HCT116 (cell line): Measurements from ENCODE around the gene RNF112. TPM values are rescaled to one million over a fixed set of nuclear protein-coding genes. Genes with fewer than 3 reads are reported as not detected.

Experiments
- ATAC-seq: fragments of 200-7000 bp; cut with Tn5 transposase; 2 replicates; pipeline ENCODE4 v1.9.1; 2020; ENCODE audit warnings: mild to moderate bottlenecking, moderate library complexity
- BruUV-seq: library from RNA; stranded (reverse); fragments of 400-500 nt; replicated peaks from 2 replicates; lab custom pipeline; 2021; lab: Mats Ljungman, UMichigan
- CTCF ChIA-PET: fragments of 300-600 bp; sonication (Branson Sonifier 250); formaldehyde crosslinking; loops from one replicate; lab custom pipeline; 2021; ENCODE audit warnings: antibody characterized with exemption; lab: Charles Lee
- POLR2A ChIA-PET: fragments of 300-600, 350-600 bp; sonication (Branson Sonifier 250); formaldehyde crosslinking; loops from one replicate; lab custom pipeline; 2021; ENCODE audit warnings: antibody characterized with exemption; lab: Charles Lee
- RAD21 ChIA-PET, 2 experiments: fragments of 300-600 bp; sonication (Branson Sonifier 250); formaldehyde crosslinking; loops; one replicate each; lab custom pipeline; 2023; ENCODE audit warnings: low total read pairs in 2 of 2; ENCODE audit not compliant: uncharacterized antibody in 2 of 2, unreplicated experiment in 2 of 2, low non-redundant PET in 1 of 2; lab: Charles Lee
- DNase-seq: peaks from one replicate; pipeline ENCODE4 v3.0.0-alpha.2; 2010; ENCODE audit warnings: low read depth, low spot score
- H2AFZ ChIP-seq: fragments of 200-600 bp; shearing (Covaris generic), sonication (generic); 2 replicates; pipeline ENCODE4 v1.6.1; 2017; ENCODE audit warnings: low read depth, mixed run types, mixed read lengths, antibody characterized with exemption, low read length; ENCODE audit not compliant: poor library complexity, severe bottlenecking
- H3K27ac ChIP-seq: 2 replicates; pipeline ENCODE4 v1.5.1; 2012; ENCODE audit warnings: low read depth, low read length
- H3K27me3 ChIP-seq: fragments of 200-600 bp; sonication (generic); 2 replicates; pipeline ENCODE4 v1.6.1; 2016; ENCODE audit warnings: mixed run types, low read length, mixed read lengths; ENCODE audit not compliant: insufficient read depth
- H3K36me3 ChIP-seq, 2 experiments: fragments of 200-500 bp in 1 of 2; fragments of 200-600 bp in 1 of 2; sonication (Bioruptor generic) in 1 of 2; sonication (generic) in 1 of 2; 2 replicates each; pipeline versions ENCODE4 v1.5.1 to v1.6.1; 2014 to 2016; ENCODE audit warnings: low read length in 2 of 2, inconsistent platforms in 1 of 2, mixed read lengths in 1 of 2, mixed run types in 1 of 2; ENCODE audit not compliant: insufficient read depth in 2 of 2, control insufficient read depth in 1 of 2
- H3K4me1 ChIP-seq, 2 experiments: fragments of 200-600 bp in 1 of 2; sonication (generic) in 1 of 2; 2 replicates each; pipeline versions ENCODE4 v1.5.1 to v1.6.1; 2012 to 2017; ENCODE audit warnings: low read length in 2 of 2, inconsistent platforms in 1 of 2, mild to moderate bottlenecking in 1 of 2, mixed read lengths in 1 of 2, mixed run types in 1 of 2, moderate library complexity in 1 of 2; ENCODE audit not compliant: insufficient read depth in 2 of 2, control insufficient read depth in 1 of 2
- H3K4me2 ChIP-seq: fragments of 200-600 bp; sonication (generic); 2 replicates; pipeline ENCODE4 v1.6.1; 2017; ENCODE audit warnings: mixed run types, low read length, mixed read lengths
- H3K4me3 ChIP-seq, 2 experiments: fragments of 200-600 bp in 1 of 2; sonication (generic) in 1 of 2; replicated peaks in 1 of 2; 2 replicates each; pipeline ENCODE4 v1.5.1; 2011 to 2016; ENCODE audit warnings: low read length in 2 of 2, control low read depth in 1 of 2, low read depth in 1 of 2, mild to moderate bottlenecking in 1 of 2, mixed read lengths in 1 of 2, mixed run types in 1 of 2
- H3K79me2 ChIP-seq: fragments of 200-600 bp; sonication (generic); 2 replicates; pipeline ENCODE4 v1.6.1; 2017; ENCODE audit warnings: mild to moderate bottlenecking, mixed run types, low read length, moderate library complexity, mixed read lengths; ENCODE audit not compliant: insufficient read depth
- H3K9ac ChIP-seq: fragments of 200-600 bp; sonication (generic); 2 replicates; pipeline ENCODE4 v1.6.1; 2016; ENCODE audit warnings: low read length, mixed read lengths
- H3K9me2 ChIP-seq: fragments of 200-600 bp; sonication (generic), shearing (Covaris generic); 2 replicates; pipeline ENCODE4 v1.6.1; 2017; ENCODE audit warnings: mixed run types, mild to moderate bottlenecking, moderate library complexity; ENCODE audit not compliant: insufficient read depth
- H3K9me3 ChIP-seq, 2 experiments: fragments of 200-500 bp in 1 of 2; fragments of 200-600 bp in 1 of 2; sonication (Bioruptor generic) in 1 of 2; sonication (generic) in 1 of 2; 2 replicates each; pipeline ENCODE4 v1.6.1; 2014 to 2017; ENCODE audit warnings: low read length in 2 of 2, mixed read lengths in 2 of 2, inconsistent platforms in 1 of 2, low read depth in 1 of 2, mild to moderate bottlenecking in 1 of 2, mixed run types in 1 of 2, moderate library complexity in 1 of 2; ENCODE audit not compliant: control insufficient read depth in 1 of 2, insufficient read depth in 1 of 2
- H4K20me1 ChIP-seq: fragments of 200-600 bp; sonication (generic), shearing (Covaris generic); 2 replicates; pipeline ENCODE4 v1.6.1; 2017; ENCODE audit warnings: mixed run types, mild to moderate bottlenecking, moderate library complexity; ENCODE audit not compliant: insufficient read depth
- ATF3 ChIP-seq: IDR thresholded peaks from 2 replicates; pipeline ENCODE4 v1.6.1; 2012
- CBX3 ChIP-seq: IDR thresholded peaks from 2 replicates; pipeline ENCODE4 v1.6.1; 2012; ENCODE audit warnings: low read depth
- CEBPB ChIP-seq: IDR thresholded peaks from 2 replicates; pipeline ENCODE4 v1.6.1; 2012; ENCODE audit warnings: low read depth
- EGR1 ChIP-seq: IDR thresholded peaks from 2 replicates; pipeline ENCODE4 v1.6.1; 2012; ENCODE audit warnings: low read depth
- EZH2 ChIP-seq: fragments of 200-600 bp; sonication (generic); IDR thresholded peaks from 2 replicates; pipeline ENCODE4 v1.6.1; 2017; ENCODE audit warnings: antibody characterized with exemption, mixed run types
- EZH2phosphoT487 ChIP-seq: fragments of 200-600 bp; IDR thresholded peaks from 2 replicates; pipeline ENCODE4 v1.6.1; 2018; ENCODE audit warnings: antibody characterized with exemption, borderline replicate concordance
- FOSL1 ChIP-seq: IDR thresholded peaks from 2 replicates; pipeline ENCODE4 v1.6.1; 2012; ENCODE audit warnings: low read depth
- MAX ChIP-seq: IDR thresholded peaks from 2 replicates; pipeline ENCODE4 v1.6.1; 2012
- POLR2A ChIP-seq: IDR thresholded peaks from 2 replicates; pipeline ENCODE4 v1.7.0; 2011; ENCODE audit warnings: borderline replicate concordance; ENCODE audit not compliant: insufficient read depth, insufficient read length; ENCODE audit errors: extremely low read depth
- POLR2AphosphoS5 ChIP-seq: IDR thresholded peaks from 2 replicates; pipeline ENCODE4 v1.6.1; 2011; ENCODE audit warnings: mild to moderate bottlenecking, low read depth, low read length, moderate library complexity
- RAD21 ChIP-seq: IDR thresholded peaks from 2 replicates; pipeline ENCODE4 v1.6.1; 2012; ENCODE audit warnings: low read depth, mild to moderate bottlenecking
- SIN3A ChIP-seq: IDR thresholded peaks from 2 replicates; pipeline ENCODE4 v1.6.1; 2012; ENCODE audit warnings: low read depth
- SP1 ChIP-seq: IDR thresholded peaks from 2 replicates; pipeline ENCODE4 v1.6.1; 2012; ENCODE audit warnings: low read depth
- TCF7L2 ChIP-seq: IDR thresholded peaks from 2 replicates; pipeline ENCODE4 v1.7.0; 2011; ENCODE audit warnings: borderline replicate concordance, inconsistent platforms; ENCODE audit not compliant: insufficient read depth, insufficient read length; ENCODE audit errors: extremely low read depth
- ZBTB33 ChIP-seq: IDR thresholded peaks from 2 replicates; pipeline ENCODE4 v1.6.1; 2011; ENCODE audit warnings: mild to moderate bottlenecking, low read length, moderate library complexity; ENCODE audit not compliant: insufficient replicate concordance; ENCODE audit errors: extremely low read depth
- ZNF274 ChIP-seq: fragments of 200-500 bp; sonication (Bioruptor generic); IDR thresholded peaks from 2 replicates; pipeline ENCODE4 v1.6.1; 2014; ENCODE audit warnings: mild to moderate bottlenecking, low read depth, low read length, inconsistent platforms
- intact Hi-C: fragments of 100-400 bp; cut with micrococcal nuclease; formaldehyde crosslinking; loops from 2 replicates; pipeline ENCODE4 v1.10.0; 2022
- total RNA-seq: library from RNA; stranded (reverse); gene quantifications from one replicate; pipeline ENCODE4 v1.2.1, GENCODE V29; 2021; ENCODE audit not compliant: unreplicated experiment
- TF ChIP-seq, protein P1 (sequence below): IDR thresholded peaks from 2 replicates; pipeline ENCODE4 v1.6.1; 2012; ENCODE audit warnings: low read depth
- TF ChIP-seq, protein P2 (sequence below), 3 experiments: fragments of 200-600 bp in 1 of 3; sonication (generic) in 1 of 3; IDR thresholded peaks in 2 of 3; conservative IDR thresholded peaks in 1 of 3; 2 replicates each; pipeline ENCODE4 v1.5.1; 2012 to 2017; ENCODE audit warnings: low read depth in 2 of 3, low read length in 2 of 3, antibody characterized with exemption in 1 of 3, borderline replicate concordance in 1 of 3, control low read depth in 1 of 3, mild to moderate bottlenecking in 1 of 3, mixed read lengths in 1 of 3, mixed run types in 1 of 3, moderate library complexity in 1 of 3; ENCODE audit not compliant: insufficient read depth in 1 of 3

Gene RNF112
- total RNA-seq, 1 experiment from 2014 or later: 0.98 TPM

GRCh38 chr17:19371259-19372010 lies 39.6 kb upstream of the RNF112 start:
- no peak overlapping the region for H2AFZ ChIP-seq
- H3K27me3 ChIP-seq: no peaks in the 10 kb centered on the region
- ATAC-seq: no peak
- no peak for DNase-seq
- H3K4me3 ChIP-seq: no peak overlapping the region
- TF ChIP-seq ATF3: no peak
- TF ChIP-seq ZNF274: no peak
- no peak for TF ChIP-seq POLR2A
- no peak for TF ChIP-seq MAX
- TF ChIP-seq EZH2phosphoT487: no peak
- TF ChIP-seq RAD21: no peak
- TF ChIP-seq, protein P1, sequence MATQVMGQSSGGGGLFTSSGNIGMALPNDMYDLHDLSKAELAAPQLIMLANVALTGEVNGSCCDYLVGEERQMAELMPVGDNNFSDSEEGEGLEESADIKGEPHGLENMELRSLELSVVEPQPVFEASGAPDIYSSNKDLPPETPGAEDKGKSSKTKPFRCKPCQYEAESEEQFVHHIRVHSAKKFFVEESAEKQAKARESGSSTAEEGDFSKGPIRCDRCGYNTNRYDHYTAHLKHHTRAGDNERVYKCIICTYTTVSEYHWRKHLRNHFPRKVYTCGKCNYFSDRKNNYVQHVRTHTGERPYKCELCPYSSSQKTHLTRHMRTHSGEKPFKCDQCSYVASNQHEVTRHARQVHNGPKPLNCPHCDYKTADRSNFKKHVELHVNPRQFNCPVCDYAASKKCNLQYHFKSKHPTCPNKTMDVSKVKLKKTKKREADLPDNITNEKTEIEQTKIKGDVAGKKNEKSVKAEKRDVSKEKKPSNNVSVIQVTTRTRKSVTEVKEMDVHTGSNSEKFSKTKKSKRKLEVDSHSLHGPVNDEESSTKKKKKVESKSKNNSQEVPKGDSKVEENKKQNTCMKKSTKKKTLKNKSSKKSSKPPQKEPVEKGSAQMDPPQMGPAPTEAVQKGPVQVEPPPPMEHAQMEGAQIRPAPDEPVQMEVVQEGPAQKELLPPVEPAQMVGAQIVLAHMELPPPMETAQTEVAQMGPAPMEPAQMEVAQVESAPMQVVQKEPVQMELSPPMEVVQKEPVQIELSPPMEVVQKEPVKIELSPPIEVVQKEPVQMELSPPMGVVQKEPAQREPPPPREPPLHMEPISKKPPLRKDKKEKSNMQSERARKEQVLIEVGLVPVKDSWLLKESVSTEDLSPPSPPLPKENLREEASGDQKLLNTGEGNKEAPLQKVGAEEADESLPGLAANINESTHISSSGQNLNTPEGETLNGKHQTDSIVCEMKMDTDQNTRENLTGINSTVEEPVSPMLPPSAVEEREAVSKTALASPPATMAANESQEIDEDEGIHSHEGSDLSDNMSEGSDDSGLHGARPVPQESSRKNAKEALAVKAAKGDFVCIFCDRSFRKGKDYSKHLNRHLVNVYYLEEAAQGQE: no peak
- TF ChIP-seq TCF7L2: no peak
- no peak for TF ChIP-seq EZH2
- TF ChIP-seq ZBTB33: no peak
- TF ChIP-seq SP1: no peak
- no peak for TF ChIP-seq SIN3A
- no peak for TF ChIP-seq FOSL1
- TF ChIP-seq EGR1: no peak
- TF ChIP-seq POLR2AphosphoS5: no peak
- TF ChIP-seq CBX3: no peak
- TF ChIP-seq, protein P2, sequence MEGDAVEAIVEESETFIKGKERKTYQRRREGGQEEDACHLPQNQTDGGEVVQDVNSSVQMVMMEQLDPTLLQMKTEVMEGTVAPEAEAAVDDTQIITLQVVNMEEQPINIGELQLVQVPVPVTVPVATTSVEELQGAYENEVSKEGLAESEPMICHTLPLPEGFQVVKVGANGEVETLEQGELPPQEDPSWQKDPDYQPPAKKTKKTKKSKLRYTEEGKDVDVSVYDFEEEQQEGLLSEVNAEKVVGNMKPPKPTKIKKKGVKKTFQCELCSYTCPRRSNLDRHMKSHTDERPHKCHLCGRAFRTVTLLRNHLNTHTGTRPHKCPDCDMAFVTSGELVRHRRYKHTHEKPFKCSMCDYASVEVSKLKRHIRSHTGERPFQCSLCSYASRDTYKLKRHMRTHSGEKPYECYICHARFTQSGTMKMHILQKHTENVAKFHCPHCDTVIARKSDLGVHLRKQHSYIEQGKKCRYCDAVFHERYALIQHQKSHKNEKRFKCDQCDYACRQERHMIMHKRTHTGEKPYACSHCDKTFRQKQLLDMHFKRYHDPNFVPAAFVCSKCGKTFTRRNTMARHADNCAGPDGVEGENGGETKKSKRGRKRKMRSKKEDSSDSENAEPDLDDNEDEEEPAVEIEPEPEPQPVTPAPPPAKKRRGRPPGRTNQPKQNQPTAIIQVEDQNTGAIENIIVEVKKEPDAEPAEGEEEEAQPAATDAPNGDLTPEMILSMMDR (IDR thresholded peaks at IDR 0.05 in 2 of 3, conservative IDR thresholded peaks at IDR 0.05 in 1 of 3; ENCODE audit: borderline replicate concordance in 1 of 3, insufficient read depth in 1 of 3, low read depth in 2 of 3, low read length in 2 of 3): no peak
- TF ChIP-seq CEBPB: no peak
- H3K27ac ChIP-seq: no peak overlapping the region
- no peak overlapping the region for H3K4me2 ChIP-seq
- peaks cover 7 to 26% of the 10 kb centered on the region in 2 experiments; a peak in 3 of 4 replicates for H3K4me1 ChIP-seq
- intact Hi-C loops: no loop called here
- CTCF ChIA-PET: no interaction called here
- no peaks in the 10 kb centered on the region for H4K20me1 ChIP-seq
- peaks cover 6% of the 10 kb centered on the region for H3K79me2 ChIP-seq
- H3K9me3 ChIP-seq: no peaks in the 10 kb centered on the region
- POLR2A ChIA-PET: no interaction called here
- H3K9ac ChIP-seq: no peak overlapping the region
- H3K36me3 ChIP-seq: no peaks in the 10 kb centered on the region
- RAD21 ChIA-PET: no interaction called here
- no TSS peak for BruUV-seq
- no peaks in the 10 kb centered on the region for H3K9me2 ChIP-seq
